Neutrophil (primary cell): ENCODE results near the gene GALNT12.

Experiments
- H3K27ac ChIP-seq: fragments of 200-600 bp; sonication (generic); 2 replicates; pipeline ENCODE4 v1.5.1; 2016; ENCODE audit warnings: mild to moderate bottlenecking, moderate library complexity
- H3K27me3 ChIP-seq: fragments of 200-600 bp; sonication (generic); 2 replicates; pipeline ENCODE4 v1.6.0; 2016; ENCODE audit warnings: mild to moderate bottlenecking
- H3K36me3 ChIP-seq: fragments of 200-600 bp; sonication (generic); 2 replicates; pipeline ENCODE4 v1.5.1; 2017
- H3K4me1 ChIP-seq, 2 experiments: fragments of 200-600 bp in 1 of 2; sonication (generic) in 1 of 2; 1 replicate in 1 of 2; 2 replicates in 1 of 2; pipeline versions ENCODE4 v1.5.1 to v1.6.1; 2013 to 2016; ENCODE audit warnings: low read depth in 1 of 2, low read length in 1 of 2, mild to moderate bottlenecking in 1 of 2, moderate library complexity in 1 of 2; ENCODE audit not compliant: control insufficient read depth in 1 of 2, insufficient read depth in 1 of 2
- H3K4me3 ChIP-seq, 2 experiments: fragments of 200-600 bp in 1 of 2; sonication (generic) in 1 of 2; 1 replicate in 1 of 2; 2 replicates in 1 of 2; pipeline ENCODE4 v1.5.1; 2013 to 2016; ENCODE audit warnings: low read depth in 1 of 2, low read length in 1 of 2, mild to moderate bottlenecking in 1 of 2, moderate library complexity in 1 of 2
- H3K9me3 ChIP-seq: fragments of 200-600 bp; sonication (generic); 2 replicates; pipeline ENCODE4 v1.5.1; 2016
- TF ChIP-seq, protein P1 (sequence below): fragments of 200-600 bp; sonication (generic); IDR thresholded peaks from 2 replicates; pipeline ENCODE4 v1.5.1; 2016; ENCODE audit warnings: antibody characterized with exemption

The GALNT12 gene

DNA sequence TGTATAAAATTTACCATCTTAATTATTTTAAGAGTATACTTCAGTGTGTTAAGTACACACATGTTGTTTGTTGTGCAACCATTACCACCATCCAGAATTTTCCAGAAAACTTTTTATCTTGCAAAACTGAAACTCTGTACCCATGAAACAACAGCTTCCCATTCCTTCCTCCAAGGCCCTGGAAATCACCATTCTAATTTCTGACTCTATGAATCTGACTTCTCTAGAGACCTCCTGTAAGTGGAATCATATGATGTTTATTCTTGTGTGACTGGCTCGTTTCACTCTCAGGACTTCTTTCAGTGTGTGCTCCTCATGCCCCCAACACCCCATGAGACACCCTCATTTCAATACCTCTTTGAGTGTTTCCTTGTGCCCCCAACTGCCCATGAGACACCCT lies 75.8 kb downstream of the GALNT12 start:
- Histone ChIP-seq H3K27ac (no peak overlapping the region), H3K4me3 (no peak overlapping the region), H3K27me3 (peaks cover 94% of the 10 kb centered on the region), H3K4me1 (no peaks in the 10 kb centered on the region), H3K36me3 (no peaks in the 10 kb centered on the region), H3K9me3 (no peaks in the 10 kb centered on the region)
- TF ChIP-seq, protein P1, sequence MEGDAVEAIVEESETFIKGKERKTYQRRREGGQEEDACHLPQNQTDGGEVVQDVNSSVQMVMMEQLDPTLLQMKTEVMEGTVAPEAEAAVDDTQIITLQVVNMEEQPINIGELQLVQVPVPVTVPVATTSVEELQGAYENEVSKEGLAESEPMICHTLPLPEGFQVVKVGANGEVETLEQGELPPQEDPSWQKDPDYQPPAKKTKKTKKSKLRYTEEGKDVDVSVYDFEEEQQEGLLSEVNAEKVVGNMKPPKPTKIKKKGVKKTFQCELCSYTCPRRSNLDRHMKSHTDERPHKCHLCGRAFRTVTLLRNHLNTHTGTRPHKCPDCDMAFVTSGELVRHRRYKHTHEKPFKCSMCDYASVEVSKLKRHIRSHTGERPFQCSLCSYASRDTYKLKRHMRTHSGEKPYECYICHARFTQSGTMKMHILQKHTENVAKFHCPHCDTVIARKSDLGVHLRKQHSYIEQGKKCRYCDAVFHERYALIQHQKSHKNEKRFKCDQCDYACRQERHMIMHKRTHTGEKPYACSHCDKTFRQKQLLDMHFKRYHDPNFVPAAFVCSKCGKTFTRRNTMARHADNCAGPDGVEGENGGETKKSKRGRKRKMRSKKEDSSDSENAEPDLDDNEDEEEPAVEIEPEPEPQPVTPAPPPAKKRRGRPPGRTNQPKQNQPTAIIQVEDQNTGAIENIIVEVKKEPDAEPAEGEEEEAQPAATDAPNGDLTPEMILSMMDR, result no peak

DNA sequence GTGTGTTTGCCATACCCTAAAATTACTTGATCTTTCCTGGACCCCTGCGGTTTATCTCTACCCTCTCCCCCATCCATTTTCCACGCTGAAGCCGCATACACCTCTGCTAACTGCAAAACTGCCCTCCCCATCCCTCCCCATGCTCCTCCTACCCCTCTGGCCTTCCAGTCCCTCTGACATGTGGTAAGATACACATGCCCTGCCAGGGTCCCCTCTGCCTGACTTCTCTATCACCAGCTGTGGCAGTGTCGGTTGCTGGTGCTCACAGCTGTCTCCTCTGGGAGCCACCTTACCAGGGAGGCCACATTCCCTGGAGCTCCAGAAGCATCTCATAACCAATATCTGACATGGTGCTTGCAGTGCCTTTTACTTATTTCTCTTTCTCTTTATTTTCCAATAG lies 77.4 kb downstream of the GALNT12 start:
- no peak overlapping the region for H3K27ac ChIP-seq
- H3K36me3 ChIP-seq, result no peaks in the 10 kb centered on the region
- TF ChIP-seq, protein P1, result no peak
- H3K27me3 ChIP-seq, result peaks cover 95% of the 10 kb centered on the region
- no peak overlapping the region for H3K4me3 ChIP-seq
- H3K4me1 ChIP-seq, result no peaks in the 10 kb centered on the region
- H3K9me3 ChIP-seq, result no peaks in the 10 kb centered on the region

DNA sequence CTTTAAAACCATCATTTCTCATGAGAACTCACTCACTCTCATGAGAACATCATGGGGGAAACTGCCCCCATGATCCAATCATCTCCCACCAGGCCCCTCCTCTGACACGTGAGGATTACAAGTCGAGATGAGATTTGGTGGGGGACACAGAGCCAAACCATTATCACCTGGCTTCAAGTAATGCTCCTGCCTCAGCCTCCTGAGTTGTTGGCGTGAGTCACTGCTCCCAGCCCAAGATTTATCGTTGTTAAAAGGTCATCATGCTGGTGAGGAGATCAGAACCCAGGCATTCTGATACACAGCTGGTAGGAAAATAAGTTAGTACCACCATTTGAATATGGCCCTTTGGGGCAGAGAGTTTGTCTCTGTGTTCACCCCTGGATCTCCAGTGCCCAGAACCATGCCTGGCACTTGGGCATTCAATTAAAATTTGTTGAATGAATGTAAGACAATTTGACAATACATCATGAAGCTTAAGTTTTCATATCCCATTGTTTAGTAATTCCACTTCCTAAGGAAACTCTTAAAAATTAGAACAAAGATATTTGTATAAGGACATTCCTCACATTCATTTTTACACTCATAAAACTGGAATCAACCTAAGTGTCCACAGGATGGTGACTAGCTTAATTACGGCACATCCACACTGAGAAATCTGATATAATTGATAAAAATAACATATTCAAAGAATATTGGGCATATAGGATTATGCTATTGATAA lies 78.3 kb downstream of the GALNT12 start:
- Histone ChIP-seq H3K9me3 (no peaks in the 10 kb centered on the region), H3K36me3 (no peaks in the 10 kb centered on the region), H3K27ac (no peak overlapping the region), H3K27me3 (peaks cover 87% of the 10 kb centered on the region), H3K4me1 (no peaks in the 10 kb centered on the region), H3K4me3 (no peak overlapping the region)
- TF ChIP-seq, protein P1, result no peak

DNA sequence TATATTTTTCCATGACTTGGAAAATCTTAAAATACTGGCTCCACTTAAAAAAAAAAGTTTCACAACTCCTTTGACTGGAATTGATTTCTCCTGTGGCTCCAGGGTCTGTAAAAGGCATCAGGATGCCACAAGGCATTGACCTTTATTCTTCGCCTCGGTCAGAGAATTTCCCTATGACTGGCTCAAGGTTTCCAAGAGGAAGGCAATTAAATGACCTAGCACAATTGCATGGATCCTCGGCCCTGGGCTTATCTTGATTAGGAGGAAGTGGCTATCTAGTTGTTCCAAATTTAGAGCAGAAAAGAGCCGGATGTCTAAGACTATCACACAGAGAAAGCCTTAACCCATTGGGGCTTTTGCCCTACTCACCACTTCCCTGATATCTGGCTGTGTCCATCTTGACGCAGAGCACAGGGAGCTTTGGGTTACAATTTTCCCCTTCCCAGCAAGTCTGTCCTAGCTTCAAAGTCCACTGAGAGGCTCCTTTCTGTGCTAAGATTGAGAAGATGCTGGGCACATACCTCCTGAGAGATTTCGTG lies 79.3 kb downstream of the GALNT12 start:
- Histone ChIP-seq H3K4me3 (no peak overlapping the region), H3K36me3 (no peaks in the 10 kb centered on the region), H3K9me3 (no peaks in the 10 kb centered on the region), H3K27me3 (peaks cover 77% of the 10 kb centered on the region), H3K27ac (no peak overlapping the region), H3K4me1 (no peaks in the 10 kb centered on the region)
- TF ChIP-seq, protein P1, result no peak

DNA sequence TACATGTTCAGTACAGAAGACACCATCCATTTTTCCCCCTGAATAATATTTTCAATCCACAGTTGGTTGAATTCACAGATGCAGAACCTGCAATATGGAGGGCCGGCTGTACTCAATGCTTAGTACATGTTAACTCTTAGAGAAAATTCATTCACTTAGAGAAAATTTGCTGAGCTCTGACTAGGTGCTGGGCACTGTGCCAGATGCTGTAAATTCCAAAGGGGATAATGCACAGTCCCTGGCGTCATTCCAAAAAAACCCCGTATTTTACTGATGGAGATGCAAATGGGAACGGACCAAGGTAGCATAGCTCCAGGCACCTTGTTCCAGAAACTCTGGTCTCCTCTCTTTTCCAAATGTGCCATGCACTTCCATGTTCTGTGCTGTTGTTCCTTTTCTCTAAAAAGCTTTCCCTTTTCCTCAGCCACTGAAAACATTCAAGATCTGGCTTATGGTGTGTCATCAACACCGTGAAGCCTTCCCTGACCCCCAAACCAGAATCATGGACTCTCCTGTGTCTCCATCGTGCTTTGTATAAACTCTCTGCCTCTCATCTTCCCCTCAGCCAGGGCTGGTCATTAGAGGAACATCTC lies 80.5 kb downstream of the GALNT12 start:
- TF ChIP-seq, protein P1, result no peak

More for the DNA sequence above, 80.5 kb downstream of the GALNT12 start:
- Histone ChIP-seq H3K27me3 (peaks cover 71% of the 10 kb centered on the region), H3K36me3 (no peaks in the 10 kb centered on the region), H3K9me3 (no peaks in the 10 kb centered on the region), H3K4me1 (no peaks in the 10 kb centered on the region), H3K4me3 (no peak overlapping the region), H3K27ac (no peak overlapping the region)
